B cell (primary cell): ENCODE results near the gene PRSS16. TPM values are rescaled to one million over a fixed set of nuclear protein-coding genes. Genes with fewer than 3 reads are reported as not detected.

Experiments used
- ATAC-seq: fragments of 200-7000 bp; cut with Tn5 transposase; one replicate; pipeline ENCODE4 v1.10.0; 2021; ENCODE audit warnings: low read depth, mild to moderate bottlenecking, moderate number of reproducible peaks, moderate library complexity
- CTCF ChIA-PET: fragments of 350-600 bp; sonication (Branson Sonifier 250); formaldehyde crosslinking; loops from one replicate; lab custom pipeline; 2021; ENCODE audit warnings: antibody characterized with exemption, inconsistent platforms; lab: Charles Lee
- POLR2A ChIA-PET: fragments of 350-600 bp; sonication (Branson Sonifier 250); formaldehyde crosslinking; loops from one replicate; lab custom pipeline; 2021; ENCODE audit warnings: antibody characterized with exemption; lab: Charles Lee
- DNase-seq: peaks from one replicate; pipeline ENCODE4 v3.0.0; 2013
- H2AFZ ChIP-seq: 2 replicates; pipeline ENCODE4 v1.6.1; 2012; ENCODE audit warnings: mild to moderate bottlenecking, low read depth, low read length; ENCODE audit not compliant: insufficient read depth, poor library complexity, severe bottlenecking
- H3K27ac ChIP-seq, 2 donors: 1 replicate in 1 of 2; 2 replicates in 1 of 2; pipeline ENCODE4 v1.5.1; 2012 to 2013; ENCODE audit warnings: low read length in 2 of 2, mild to moderate bottlenecking in 2 of 2, moderate library complexity in 1 of 2
- H3K27me3 ChIP-seq, 4 experiments: fragments of 200-600 bp in 1 of 4; sonication (generic) in 1 of 4; replicated peaks in 1 of 4; 1 replicate in 2 of 4; 2 replicates in 2 of 4; pipeline versions ENCODE4 v1.6.1 to v1.7.0; 2013 to 2016; ENCODE audit warnings: low read length in 3 of 4, mild to moderate bottlenecking in 2 of 4, mixed read lengths in 1 of 4, moderate library complexity in 1 of 4; ENCODE audit not compliant: insufficient read depth in 4 of 4, control insufficient read depth in 3 of 4; ENCODE audit errors: control extremely low read depth in 1 of 4
- H3K36me3 ChIP-seq, 2 experiments: replicated peaks in 1 of 2; 1 replicate in 1 of 2; 2 replicates in 1 of 2; pipeline versions ENCODE4 v1.6.1 to v1.7.1; 2013; ENCODE audit warnings: low read length in 1 of 2; ENCODE audit not compliant: insufficient read depth in 2 of 2, control insufficient read depth in 1 of 2; ENCODE audit errors: control extremely low read depth in 1 of 2, extremely low read depth in 1 of 2
- H3K4me1 ChIP-seq, 2 donors: fragments of 200-600 bp in 1 of 2; sonication (generic) in 1 of 2; 1 replicate in 1 of 2; 2 replicates in 1 of 2; pipeline versions ENCODE4 v1.5.1 to v1.6.1; 2013 to 2017; ENCODE audit warnings: low read length in 2 of 2; ENCODE audit not compliant: control insufficient read depth in 2 of 2, insufficient read depth in 2 of 2
- H3K4me2 ChIP-seq: replicated peaks from 2 replicates; pipeline ENCODE3; 2012; ENCODE audit warnings: mild to moderate bottlenecking, low read depth, low read length; ENCODE audit not compliant: poor library complexity, severe bottlenecking
- H3K4me3 ChIP-seq, 5 experiments: fragments of 200-600 bp in 1 of 5; sonication (generic) in 1 of 5; 1 replicate in 3 of 5; 2 replicates in 2 of 5; pipeline versions ENCODE4 v1.5.1 to v1.7.0; 2011 to 2016; ENCODE audit warnings: low read length in 4 of 5, mild to moderate bottlenecking in 4 of 5, low read depth in 2 of 5, control low read depth in 1 of 5, moderate library complexity in 1 of 5; ENCODE audit not compliant: insufficient read depth in 1 of 5; ENCODE audit errors: control extremely low read depth in 1 of 5, extremely low read depth in 1 of 5
- H3K79me2 ChIP-seq: fragments of 200-600 bp; sonication (generic); one replicate; pipeline ENCODE4 v1.6.0; 2016; ENCODE audit warnings: low read length; ENCODE audit not compliant: control insufficient read depth, insufficient read depth
- H3K9ac ChIP-seq: fragments of 200-600 bp; sonication (generic); 2 replicates; pipeline ENCODE4 v1.6.1; 2017; ENCODE audit warnings: mild to moderate bottlenecking, low read length, moderate library complexity
- H3K9me3 ChIP-seq, 3 donors: one replicate each; pipeline versions ENCODE4 v1.6.1 to v1.7.1; 2013; ENCODE audit warnings: low read length in 2 of 3; ENCODE audit not compliant: control insufficient read depth in 2 of 3, insufficient read depth in 1 of 3; ENCODE audit errors: control extremely low read depth in 1 of 3
- H4K20me1 ChIP-seq: 2 replicates; pipeline ENCODE4 v1.6.0; 2012; ENCODE audit warnings: mild to moderate bottlenecking, low read length; ENCODE audit not compliant: insufficient read depth, control insufficient read depth, poor library complexity, severe bottlenecking
- H3K27ac Mint-ChIP-seq: one replicate; pipeline ENCODE4 v1.8.0; 2021; ENCODE audit warnings: mixed read lengths
- H3K27me3 Mint-ChIP-seq: one replicate; pipeline ENCODE4 v1.8.0; 2021; ENCODE audit warnings: mixed read lengths
- H3K4me1 Mint-ChIP-seq: one replicate; pipeline ENCODE4 v1.8.0; 2021; ENCODE audit warnings: mixed read lengths
- H3K4me3 Mint-ChIP-seq: one replicate; pipeline ENCODE4 v1.8.0; 2021; ENCODE audit warnings: mixed read lengths
- H3K9me3 Mint-ChIP-seq: one replicate; pipeline ENCODE4 v1.8.0; 2022; ENCODE audit warnings: mixed read lengths; ENCODE audit not compliant: insufficient read depth
- EZH2 ChIP-seq: IDR thresholded peaks from 2 replicates; pipeline ENCODE4 v1.6.1; 2012; ENCODE audit warnings: borderline replicate concordance, low read depth, mild to moderate bottlenecking, moderate library complexity, low read length; ENCODE audit not compliant: insufficient read depth, poor library complexity, severe bottlenecking
- WGBS: methylation state at CpG from one replicate; pipeline ENCODE4 v1.1.5; 2013; ENCODE audit warnings: missing lambda C conversion rate; ENCODE audit not compliant: insufficient coverage; 5-methylcytosine and 5-hydroxymethylcytosine counted together
- intact Hi-C: fragments of 100-400 bp; cut with micrococcal nuclease; formaldehyde crosslinking; loops from one replicate; pipeline ENCODE4 v1.10.0; 2022
- polyA plus RNA-seq: library from polyadenylated mRNA; depleted of rRNA; stranded (reverse); fragments of >200 nt; gene quantifications from 2 replicates; pipeline ENCODE4 v1.2.3, GENCODE V29; 2012
- total RNA-seq, 2 donors: library from RNA; stranded (reverse); fragments of 120-200 nt in 1 of 2; gene quantifications; 1 replicate in 1 of 2; 2 replicates in 1 of 2; pipeline versions ENCODE4 v1.2.3 to v1.2.4, GENCODE V29; 2013 to 2022
- TF ChIP-seq, protein P1 (sequence below): fragments of 200-600 bp; IDR thresholded peaks from one replicate; pipeline ENCODE4 v1.8.0; 2022; ENCODE audit warnings: antibody characterized with exemption, mild to moderate bottlenecking

Gene PRSS16
- total and polyA plus RNA-seq, 2 donors (not counting 1 experiment from before 2014, with no cell fraction given) = 1.3 to 2.4 TPM

- WGBS = 91% methylated on average over 4 of the region's 11 CpGs
- intact Hi-C loops = no loop called here
- H3K9ac ChIP-seq = no peak overlapping the region
- no peak overlapping the region for H2AFZ ChIP-seq
- H3K9me3 Mint-ChIP-seq = peaks cover 6% of the 10 kb centered on the region
- H3K4me2 ChIP-seq = no peak overlapping the region
- DNase-seq (no peak), ATAC-seq (no peak)
- peaks cover 0 to 31% (median 0%) of the 10 kb centered on the region in 3 donors for H3K9me3 ChIP-seq
- H3K4me1 Mint-ChIP-seq = no peaks in the 10 kb centered on the region
- no peaks in the 10 kb centered on the region for H3K36me3 ChIP-seq
- CTCF ChIA-PET = interaction anchor here (1.0 kb wide), 1 partner anchor 492 kb away, joined by 3 read pairs; no protein-coding TSS in a partner anchor
- H3K27ac Mint-ChIP-seq = no peak overlapping the region
- TF ChIP-seq, protein P1, sequence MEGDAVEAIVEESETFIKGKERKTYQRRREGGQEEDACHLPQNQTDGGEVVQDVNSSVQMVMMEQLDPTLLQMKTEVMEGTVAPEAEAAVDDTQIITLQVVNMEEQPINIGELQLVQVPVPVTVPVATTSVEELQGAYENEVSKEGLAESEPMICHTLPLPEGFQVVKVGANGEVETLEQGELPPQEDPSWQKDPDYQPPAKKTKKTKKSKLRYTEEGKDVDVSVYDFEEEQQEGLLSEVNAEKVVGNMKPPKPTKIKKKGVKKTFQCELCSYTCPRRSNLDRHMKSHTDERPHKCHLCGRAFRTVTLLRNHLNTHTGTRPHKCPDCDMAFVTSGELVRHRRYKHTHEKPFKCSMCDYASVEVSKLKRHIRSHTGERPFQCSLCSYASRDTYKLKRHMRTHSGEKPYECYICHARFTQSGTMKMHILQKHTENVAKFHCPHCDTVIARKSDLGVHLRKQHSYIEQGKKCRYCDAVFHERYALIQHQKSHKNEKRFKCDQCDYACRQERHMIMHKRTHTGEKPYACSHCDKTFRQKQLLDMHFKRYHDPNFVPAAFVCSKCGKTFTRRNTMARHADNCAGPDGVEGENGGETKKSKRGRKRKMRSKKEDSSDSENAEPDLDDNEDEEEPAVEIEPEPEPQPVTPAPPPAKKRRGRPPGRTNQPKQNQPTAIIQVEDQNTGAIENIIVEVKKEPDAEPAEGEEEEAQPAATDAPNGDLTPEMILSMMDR = no peak
- no peak for TF ChIP-seq EZH2
- no peaks in the 10 kb centered on the region for H3K4me1 ChIP-seq
- no peak overlapping the region for H3K27ac ChIP-seq
- peaks cover 66% of the 10 kb centered on the region for H3K27me3 Mint-ChIP-seq
- H3K4me3 Mint-ChIP-seq = no peak overlapping the region
- H3K79me2 ChIP-seq = no peaks in the 10 kb centered on the region
- no peak overlapping the region for H3K4me3 ChIP-seq
- no peaks in the 10 kb centered on the region for H4K20me1 ChIP-seq
- POLR2A ChIA-PET = no interaction called here
- H3K27me3 ChIP-seq = peaks cover 0 to 66% (median 44%) of the 10 kb centered on the region in 4 experiments
Measured at GRCh38 chr6:27273783-27274182, 26.3 kb downstream of the PRSS16 start.

DNA sequence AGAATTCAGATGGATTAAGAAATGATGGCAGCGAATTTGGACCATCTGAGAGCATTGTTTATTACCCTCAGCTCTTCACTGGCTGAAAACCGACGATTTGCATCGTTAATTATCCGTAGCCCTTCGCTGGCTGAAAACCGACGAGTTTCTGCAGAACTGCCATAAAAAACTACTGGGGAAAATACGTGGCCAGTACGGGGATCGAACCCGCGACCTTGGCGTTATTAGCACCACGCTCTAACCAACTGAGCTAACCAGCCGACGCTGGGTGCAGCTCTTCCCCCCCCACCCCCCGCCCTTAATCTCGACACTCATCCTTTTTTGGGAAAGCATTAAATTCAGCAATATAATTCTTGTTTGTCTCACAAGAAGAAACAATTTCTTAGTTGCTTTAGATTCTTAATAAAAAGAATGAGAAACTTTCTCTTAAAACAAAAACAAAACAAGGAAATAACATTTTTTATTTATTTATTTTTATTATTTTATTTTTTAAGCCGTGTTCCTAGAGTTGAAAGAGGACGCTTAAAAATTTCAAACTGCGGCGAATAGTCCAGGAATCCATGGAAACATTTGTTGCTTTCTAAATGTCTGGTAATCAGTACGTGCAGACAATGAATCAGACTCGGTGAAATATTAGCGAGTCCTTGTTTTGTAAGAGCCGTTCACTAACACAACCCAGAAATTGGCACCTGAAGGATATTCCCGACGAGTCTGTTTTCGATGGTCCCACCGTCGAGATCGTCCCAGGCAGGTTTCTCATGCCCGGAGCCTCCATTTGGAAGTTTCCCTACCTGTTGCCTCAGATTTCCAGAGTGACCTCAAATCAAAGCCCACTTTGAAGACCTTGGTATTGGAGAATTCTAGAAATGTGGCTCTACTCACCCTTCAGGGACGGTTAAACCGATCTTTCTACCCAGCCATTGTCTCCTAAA lies 27.8 kb downstream of the PRSS16 start:
- Histone ChIP-seq H3K9me3 (peaks cover 0 to 41% (median 8%) of the 10 kb centered on the region in 3 donors), H3K4me1 (peaks cover 7 to 8% of the 10 kb centered on the region in 2 donors), H3K36me3 (no peaks in the 10 kb centered on the region), H2AFZ (no peak overlapping the region), H4K20me1 (no peaks in the 10 kb centered on the region), H3K4me3 (no peak overlapping the region), H3K27me3 (peaks cover 0 to 72% (median 54%) of the 10 kb centered on the region in 4 experiments), H3K27ac (no peak overlapping the region), H3K4me2 (no peak overlapping the region), H3K79me2 (no peaks in the 10 kb centered on the region), H3K9ac (no peak overlapping the region)
- POLR2A ChIA-PET = no interaction called here
- H3K27me3 Mint-ChIP-seq = peaks cover 65% of the 10 kb centered on the region
- H3K4me1 Mint-ChIP-seq = no peaks in the 10 kb centered on the region
- 27% methylated on average over 27 of the region's 36 CpGs for WGBS
- no peak for DNase-seq
- TF ChIP-seq EZH2 = no peak
- TF ChIP-seq, protein P1 = no peak
- no peak overlapping the region for H3K27ac Mint-ChIP-seq
- intact Hi-C loops = no loop called here
- H3K9me3 Mint-ChIP-seq = peaks cover 6% of the 10 kb centered on the region
- ATAC-seq = no peak
- H3K4me3 Mint-ChIP-seq = no peak overlapping the region
- CTCF ChIA-PET = no interaction called here
